HCT116 (cell line): Measurements from ENCODE around the gene PTPRJ. TPM values are rescaled to one million over a fixed set of nuclear protein-coding genes. Genes with fewer than 3 reads are reported as not detected.

Source experiments
- ATAC-seq: fragments of 200-7000 bp; cut with Tn5 transposase; 2 replicates; pipeline ENCODE4 v1.9.1; 2020; ENCODE audit warnings: mild to moderate bottlenecking, moderate library complexity
- BruUV-seq: library from RNA; stranded (reverse); fragments of 400-500 nt; replicated peaks from 2 replicates; lab custom pipeline; 2021; lab: Mats Ljungman, UMichigan
- CTCF ChIA-PET: fragments of 300-600 bp; sonication (Branson Sonifier 250); formaldehyde crosslinking; loops from one replicate; lab custom pipeline; 2021; ENCODE audit warnings: antibody characterized with exemption; lab: Charles Lee
- POLR2A ChIA-PET: fragments of 300-600, 350-600 bp; sonication (Branson Sonifier 250); formaldehyde crosslinking; loops from one replicate; lab custom pipeline; 2021; ENCODE audit warnings: antibody characterized with exemption; lab: Charles Lee
- RAD21 ChIA-PET, 2 experiments: fragments of 300-600 bp; sonication (Branson Sonifier 250); formaldehyde crosslinking; loops; one replicate each; lab custom pipeline; 2023; ENCODE audit warnings: low total read pairs in 2 of 2; ENCODE audit not compliant: uncharacterized antibody in 2 of 2, unreplicated experiment in 2 of 2, low non-redundant PET in 1 of 2; lab: Charles Lee
- DNase-seq: peaks from one replicate; pipeline ENCODE4 v3.0.0-alpha.2; 2010; ENCODE audit warnings: low read depth, low spot score
- H2AFZ ChIP-seq: fragments of 200-600 bp; shearing (Covaris generic), sonication (generic); 2 replicates; pipeline ENCODE4 v1.6.1; 2017; ENCODE audit warnings: low read depth, mixed run types, mixed read lengths, antibody characterized with exemption, low read length; ENCODE audit not compliant: poor library complexity, severe bottlenecking
- H3K27ac ChIP-seq: 2 replicates; pipeline ENCODE4 v1.5.1; 2012; ENCODE audit warnings: low read depth, low read length
- H3K27me3 ChIP-seq: fragments of 200-600 bp; sonication (generic); 2 replicates; pipeline ENCODE4 v1.6.1; 2016; ENCODE audit warnings: mixed run types, low read length, mixed read lengths; ENCODE audit not compliant: insufficient read depth
- H3K36me3 ChIP-seq, 2 experiments: fragments of 200-500 bp in 1 of 2; fragments of 200-600 bp in 1 of 2; sonication (Bioruptor generic) in 1 of 2; sonication (generic) in 1 of 2; 2 replicates each; pipeline versions ENCODE4 v1.5.1 to v1.6.1; 2014 to 2016; ENCODE audit warnings: low read length in 2 of 2, inconsistent platforms in 1 of 2, mixed read lengths in 1 of 2, mixed run types in 1 of 2; ENCODE audit not compliant: insufficient read depth in 2 of 2, control insufficient read depth in 1 of 2
- H3K4me1 ChIP-seq, 2 experiments: fragments of 200-600 bp in 1 of 2; sonication (generic) in 1 of 2; 2 replicates each; pipeline versions ENCODE4 v1.5.1 to v1.6.1; 2012 to 2017; ENCODE audit warnings: low read length in 2 of 2, inconsistent platforms in 1 of 2, mild to moderate bottlenecking in 1 of 2, mixed read lengths in 1 of 2, mixed run types in 1 of 2, moderate library complexity in 1 of 2; ENCODE audit not compliant: insufficient read depth in 2 of 2, control insufficient read depth in 1 of 2
- H3K4me2 ChIP-seq: fragments of 200-600 bp; sonication (generic); 2 replicates; pipeline ENCODE4 v1.6.1; 2017; ENCODE audit warnings: mixed run types, low read length, mixed read lengths
- H3K4me3 ChIP-seq, 2 experiments: fragments of 200-600 bp in 1 of 2; sonication (generic) in 1 of 2; replicated peaks in 1 of 2; 2 replicates each; pipeline ENCODE4 v1.5.1; 2011 to 2016; ENCODE audit warnings: low read length in 2 of 2, control low read depth in 1 of 2, low read depth in 1 of 2, mild to moderate bottlenecking in 1 of 2, mixed read lengths in 1 of 2, mixed run types in 1 of 2
- H3K79me2 ChIP-seq: fragments of 200-600 bp; sonication (generic); 2 replicates; pipeline ENCODE4 v1.6.1; 2017; ENCODE audit warnings: mild to moderate bottlenecking, mixed run types, low read length, moderate library complexity, mixed read lengths; ENCODE audit not compliant: insufficient read depth
- H3K9ac ChIP-seq: fragments of 200-600 bp; sonication (generic); 2 replicates; pipeline ENCODE4 v1.6.1; 2016; ENCODE audit warnings: low read length, mixed read lengths
- H3K9me2 ChIP-seq: fragments of 200-600 bp; sonication (generic), shearing (Covaris generic); 2 replicates; pipeline ENCODE4 v1.6.1; 2017; ENCODE audit warnings: mixed run types, mild to moderate bottlenecking, moderate library complexity; ENCODE audit not compliant: insufficient read depth
- H3K9me3 ChIP-seq, 2 experiments: fragments of 200-500 bp in 1 of 2; fragments of 200-600 bp in 1 of 2; sonication (Bioruptor generic) in 1 of 2; sonication (generic) in 1 of 2; 2 replicates each; pipeline ENCODE4 v1.6.1; 2014 to 2017; ENCODE audit warnings: low read length in 2 of 2, mixed read lengths in 2 of 2, inconsistent platforms in 1 of 2, low read depth in 1 of 2, mild to moderate bottlenecking in 1 of 2, mixed run types in 1 of 2, moderate library complexity in 1 of 2; ENCODE audit not compliant: control insufficient read depth in 1 of 2, insufficient read depth in 1 of 2
- H4K20me1 ChIP-seq: fragments of 200-600 bp; sonication (generic), shearing (Covaris generic); 2 replicates; pipeline ENCODE4 v1.6.1; 2017; ENCODE audit warnings: mixed run types, mild to moderate bottlenecking, moderate library complexity; ENCODE audit not compliant: insufficient read depth
- CEBPB ChIP-seq: IDR thresholded peaks from 2 replicates; pipeline ENCODE4 v1.6.1; 2012; ENCODE audit warnings: low read depth
- EGR1 ChIP-seq: IDR thresholded peaks from 2 replicates; pipeline ENCODE4 v1.6.1; 2012; ENCODE audit warnings: low read depth
- ELF1 ChIP-seq: IDR thresholded peaks from 2 replicates; pipeline ENCODE4 v1.6.1; 2012; ENCODE audit warnings: low read depth, borderline replicate concordance
- EZH2phosphoT487 ChIP-seq: fragments of 200-600 bp; IDR thresholded peaks from 2 replicates; pipeline ENCODE4 v1.6.1; 2018; ENCODE audit warnings: antibody characterized with exemption, borderline replicate concordance
- JUND ChIP-seq: IDR thresholded peaks from 2 replicates; pipeline ENCODE4 v1.6.1; 2012
- POLR2AphosphoS5 ChIP-seq: IDR thresholded peaks from 2 replicates; pipeline ENCODE4 v1.6.1; 2011; ENCODE audit warnings: mild to moderate bottlenecking, low read depth, low read length, moderate library complexity
- RAD21 ChIP-seq: IDR thresholded peaks from 2 replicates; pipeline ENCODE4 v1.6.1; 2012; ENCODE audit warnings: low read depth, mild to moderate bottlenecking
- SP1 ChIP-seq: IDR thresholded peaks from 2 replicates; pipeline ENCODE4 v1.6.1; 2012; ENCODE audit warnings: low read depth
- SRF ChIP-seq: IDR thresholded peaks from 2 replicates; pipeline ENCODE4 v1.6.1; 2012; ENCODE audit warnings: low read depth
- TCF7L2 ChIP-seq: IDR thresholded peaks from 2 replicates; pipeline ENCODE4 v1.7.0; 2011; ENCODE audit warnings: borderline replicate concordance, inconsistent platforms; ENCODE audit not compliant: insufficient read depth, insufficient read length; ENCODE audit errors: extremely low read depth
- YY1 ChIP-seq: IDR thresholded peaks from 2 replicates; pipeline ENCODE4 v1.6.1; 2011; ENCODE audit warnings: low read length, low read depth, moderate library complexity, mild to moderate bottlenecking; ENCODE audit not compliant: insufficient replicate concordance; ENCODE audit errors: extremely low read depth
- ZFX ChIP-seq: fragments of 450-650 bp; IDR thresholded peaks from 2 replicates; pipeline ENCODE4 v1.6.1; 2017
- ZNF274 ChIP-seq: fragments of 200-500 bp; sonication (Bioruptor generic); IDR thresholded peaks from 2 replicates; pipeline ENCODE4 v1.6.1; 2014; ENCODE audit warnings: mild to moderate bottlenecking, low read depth, low read length, inconsistent platforms
- intact Hi-C: fragments of 100-400 bp; cut with micrococcal nuclease; formaldehyde crosslinking; loops from 2 replicates; pipeline ENCODE4 v1.10.0; 2022
- total RNA-seq: library from RNA; stranded (reverse); gene quantifications from one replicate; pipeline ENCODE4 v1.2.1, GENCODE V29; 2021; ENCODE audit not compliant: unreplicated experiment
- TF ChIP-seq, protein P1 (sequence below): IDR thresholded peaks from 2 replicates; pipeline ENCODE4 v1.6.1; 2012
- TF ChIP-seq, protein P2 (sequence below): IDR thresholded peaks from 2 replicates; pipeline ENCODE4 v1.6.1; 2012

PTPRJ gene
- total RNA-seq, 1 experiment from 2014 or later: 19.1 TPM

DNA sequence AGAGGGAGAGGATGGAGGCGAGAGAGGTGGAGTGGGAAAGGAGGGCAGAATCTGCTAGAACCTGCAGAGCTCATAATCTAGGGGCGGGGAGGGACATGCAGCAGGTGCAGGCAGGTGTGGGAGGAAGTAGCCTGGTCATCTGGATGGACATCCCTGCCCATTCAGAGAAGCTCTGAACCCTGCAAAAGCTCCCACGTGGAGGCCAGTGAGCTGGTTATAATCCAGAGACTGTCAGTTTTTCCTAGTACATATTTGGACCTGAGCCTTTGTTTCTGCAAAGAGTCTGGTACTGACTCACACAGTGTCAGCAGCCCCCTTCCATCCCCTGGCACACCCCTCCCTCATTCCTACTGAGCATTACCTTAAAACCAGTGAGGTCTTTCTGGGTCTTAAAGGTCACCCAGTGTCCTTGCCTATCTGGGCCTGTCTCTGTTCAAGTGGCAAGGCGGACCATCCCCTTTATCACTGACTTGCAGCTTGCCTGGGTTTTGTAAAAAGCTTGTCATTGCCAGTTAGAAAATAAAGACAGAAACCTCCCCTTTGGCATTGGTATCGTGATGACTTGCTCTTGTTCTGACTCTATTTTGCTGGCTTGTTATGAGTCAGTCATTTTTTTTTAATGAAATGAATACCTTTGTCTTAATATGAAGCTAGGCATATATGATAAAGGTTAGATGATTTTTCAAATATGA lies 26.1 kb downstream of the PTPRJ start:
- no peak overlapping the region for H2AFZ ChIP-seq
- H3K4me3 ChIP-seq: no peak overlapping the region
- ChIA-PET POLR2A (no interaction called here), RAD21 (no interaction called here), CTCF (interaction anchor here (0.9 kb wide), 1 partner anchor 103 kb away, joined by 3 read pairs; no protein-coding TSS in a partner anchor)
- H3K9ac ChIP-seq: no peak overlapping the region
- no TSS peak for BruUV-seq
- no peaks in the 10 kb centered on the region for H4K20me1 ChIP-seq
- no peak for ATAC-seq
- peak overlapping the region; percentile 5; the same call in 1 of the 2 replicates for H3K4me2 ChIP-seq
- no peaks in the 10 kb centered on the region for H3K9me3 ChIP-seq
- intact Hi-C loops: no loop called here
- DNase-seq: no peak
- peaks cover 28% of the 10 kb centered on the region for H3K79me2 ChIP-seq
- H3K9me2 ChIP-seq: no peaks in the 10 kb centered on the region
- H3K27ac ChIP-seq: no peak overlapping the region
- no peaks in the 10 kb centered on the region for H3K36me3 ChIP-seq
- peaks cover 3 to 17% of the 10 kb centered on the region in 2 experiments; a peak in 3 of 4 replicates for H3K4me1 ChIP-seq
- TF ChIP-seq CEBPB (no peak), EZH2phosphoT487 (no peak)
- H3K27me3 ChIP-seq: no peaks in the 10 kb centered on the region

DNA sequence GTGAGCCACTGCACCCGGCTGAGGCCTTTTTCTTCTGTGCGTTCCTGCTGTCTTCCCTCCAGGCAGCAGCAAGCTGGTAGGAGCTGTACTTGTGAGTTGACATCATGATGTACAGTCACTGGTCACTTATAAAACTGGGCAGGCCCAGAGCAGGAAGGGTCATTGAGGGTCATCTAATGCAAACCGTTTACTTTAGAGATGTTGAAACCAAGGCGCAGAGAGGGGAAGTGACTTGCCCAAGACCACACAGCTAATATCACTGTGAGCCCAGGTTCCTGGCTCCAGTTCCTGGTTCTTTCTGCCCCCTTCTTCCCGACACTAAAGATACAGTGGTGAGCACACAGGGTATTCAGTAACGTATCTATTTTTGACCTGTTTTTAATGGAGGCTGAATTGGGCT lies 27.3 kb downstream of the PTPRJ start:
- intact Hi-C loops: no loop called here
- Histone ChIP-seq H3K4me2 (no peak overlapping the region), H3K9me3 (no peaks in the 10 kb centered on the region), H3K27me3 (no peaks in the 10 kb centered on the region), H3K4me3 (no peak overlapping the region), H3K4me1 (peaks cover 0 to 13% of the 10 kb centered on the region in 2 experiments; a peak in 2 of 4 replicates), H3K9me2 (no peaks in the 10 kb centered on the region), H3K79me2 (peaks cover 25% of the 10 kb centered on the region), H3K27ac (no peak overlapping the region), H2AFZ (no peak overlapping the region), H3K9ac (no peak overlapping the region), H3K36me3 (no peaks in the 10 kb centered on the region), H4K20me1 (no peaks in the 10 kb centered on the region)
- DNase-seq (no peak), ATAC-seq (no peak)
- TF ChIP-seq, protein P1, sequence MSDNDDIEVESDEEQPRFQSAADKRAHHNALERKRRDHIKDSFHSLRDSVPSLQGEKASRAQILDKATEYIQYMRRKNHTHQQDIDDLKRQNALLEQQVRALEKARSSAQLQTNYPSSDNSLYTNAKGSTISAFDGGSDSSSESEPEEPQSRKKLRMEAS: no peak
- TF ChIP-seq ELF1 (no peak), SRF (no peak), EGR1 (no peak), ZFX (no peak), JUND (no peak), POLR2AphosphoS5 (no peak), RAD21 (no peak), ZNF274 (no peak), YY1 (no peak), TCF7L2 (no peak), SP1 (no peak)
- TF ChIP-seq, protein P2, sequence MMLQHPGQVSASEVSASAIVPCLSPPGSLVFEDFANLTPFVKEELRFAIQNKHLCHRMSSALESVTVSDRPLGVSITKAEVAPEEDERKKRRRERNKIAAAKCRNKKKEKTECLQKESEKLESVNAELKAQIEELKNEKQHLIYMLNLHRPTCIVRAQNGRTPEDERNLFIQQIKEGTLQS: no peak
- POLR2A ChIA-PET: no interaction called here
- CTCF ChIA-PET: no interaction called here
- RAD21 ChIA-PET: no interaction called here
- no TSS peak for BruUV-seq
